ENCODE data around the gene RBFOX2.
"Not testable (repeated sequence)": the region's sequence is repeated elsewhere in the genome, so short reads cannot be mapped to it uniquely, and the experiment has no call there.

RBFOX2 gene

GRCh38 chr22:35726933-35727332 lies 301.7 kb downstream of the RBFOX2 start:
- DNase-seq = no peak

- DNase-seq = no peak
These were observed 302.2 kb downstream of the RBFOX2 start for GRCh38 chr22:35726398-35726797.

- DNase-seq = no peak
These were observed 303.1 kb downstream of the RBFOX2 start for GRCh38 chr22:35725521-35725920.

GRCh38 chr22:35721960-35722359 lies 306.7 kb downstream of the RBFOX2 start:
- DNase-seq = no peak

GRCh38 chr22:35719212-35719875 lies 309.3 kb downstream of the RBFOX2 start:
- no peak for DNase-seq

GRCh38 chr22:35717572-35717971 lies 311.1 kb downstream of the RBFOX2 start, which contains the start of gene APOL5:
Gene APOL5, plus strand, starts transcription at chr22:35717872. Its CDS starts 0 bp downstream, at chr22:35717872.
- no peak for DNase-seq

GRCh38 chr22:35712672-35713071 lies 316.0 kb downstream of the RBFOX2 start:
- no peak for DNase-seq

- DNase-seq = no peak
These were observed 317.3 kb downstream of the RBFOX2 start for GRCh38 chr22:35711336-35711735.

GRCh38 chr22:35708917-35709316 lies 319.7 kb downstream of the RBFOX2 start:
- DNase-seq = no peak

GRCh38 chr22:35708453-35708852 lies 320.2 kb downstream of the RBFOX2 start:
- DNase-seq = no peak

- DNase-seq = no peak
These were observed 323.5 kb downstream of the RBFOX2 start for GRCh38 chr22:35705141-35705540.

GRCh38 chr22:35703861-35704584 lies 324.6 kb downstream of the RBFOX2 start:
- no peak for DNase-seq

GRCh38 chr22:35699852-35700251 lies 328.8 kb downstream of the RBFOX2 start:
- not testable (repeated sequence) for DNase-seq

GRCh38 chr22:35697142-35697541 lies 331.5 kb downstream of the RBFOX2 start:
- DNase-seq = no peak

- DNase-seq = no peak
These were observed 333.4 kb downstream of the RBFOX2 start for GRCh38 chr22:35695202-35695601.

GRCh38 chr22:35690001-35690400 lies 338.6 kb downstream of the RBFOX2 start:
- no peak for DNase-seq

- DNase-seq = no peak
These were observed 339.5 kb downstream of the RBFOX2 start for GRCh38 chr22:35688913-35689675.
